Heart right ventricle (tissue), 16 donors: ENCODE results near the gene PSKH1. TPM values are rescaled to one million over a fixed set of nuclear protein-coding genes. Genes with fewer than 3 reads are reported as not detected.
"Not testable (repeated sequence)": the region's sequence is repeated elsewhere in the genome, so short reads cannot be mapped to it uniquely, and the experiment has no call there.

Experiments
- ATAC-seq, 8 donors: fragments of 200-7000 bp; cut with Tn5 transposase; one replicate each; pipeline ENCODE4 v1.9.1; 2020; ENCODE audit warnings: mild to moderate bottlenecking in 8 of 8, moderate library complexity in 8 of 8, moderate number of reproducible peaks in 1 of 8
- DNase-seq, 2 donors: peaks; one replicate each; pipeline ENCODE4 v3.0.0-alpha.2; 2020
- H3K27ac ChIP-seq, 10 donors: fragments of 200-600 bp; sonication (generic) in 2 of 10; one replicate each; pipeline versions ENCODE4 v1.5.0 to v1.8.0; 2020 to 2022; ENCODE audit warnings: mild to moderate bottlenecking in 3 of 10
- H3K27me3 ChIP-seq, 7 donors: fragments of 200-600 bp; one replicate each; pipeline ENCODE4 v1.8.0; 2021 to 2022; ENCODE audit warnings: mild to moderate bottlenecking in 2 of 7
- H3K36me3 ChIP-seq, 9 donors: fragments of 200-600 bp; sonication (generic) in 1 of 9; one replicate each; pipeline versions ENCODE4 v1.5.0 to v1.8.0; 2020 to 2022; ENCODE audit warnings: mild to moderate bottlenecking in 2 of 9
- H3K4me1 ChIP-seq, 9 donors: fragments of 200-600 bp; sonication (generic) in 1 of 9; one replicate each; pipeline versions ENCODE4 v1.5.0 to v1.8.0; 2020 to 2022; ENCODE audit warnings: mild to moderate bottlenecking in 4 of 9
- H3K4me3 ChIP-seq, 10 donors: fragments of 200-600 bp; sonication (generic) in 2 of 10; one replicate each; pipeline versions ENCODE4 v1.5.0 to v1.8.0; 2020 to 2022; ENCODE audit warnings: mild to moderate bottlenecking in 7 of 10, moderate library complexity in 2 of 10
- H3K9me3 ChIP-seq, 11 donors: fragments of 200-600 bp in 10 of 11; sonication (generic) in 2 of 11; one replicate each; pipeline versions ENCODE4 v1.5.0 to v1.8.0; 2013 to 2022; ENCODE audit warnings: mild to moderate bottlenecking in 2 of 11, control low read depth in 1 of 11, moderate library complexity in 1 of 11
- WGBS, 2 donors: extraction: QIAGEN DNeasy Blood & Tissue Kit; methylation state at CpG; one replicate each; pipeline ENCODE4 v1.1.7; 2013; ENCODE audit warnings: inconsistent platforms in 1 of 2; 5-methylcytosine and 5-hydroxymethylcytosine counted together
- intact Hi-C, 10 donors: fragments of 100-400 bp; cut with DNase I; formaldehyde crosslinking; loops; one replicate each; pipeline versions ENCODE4 v1.11.1 to v1.14.2; 2022
- polyA plus RNA-seq, 2 donors: library from polyadenylated mRNA; stranded (reverse); fragments of 200-250 nt; gene quantifications; one replicate each; pipeline ENCODE4 v1.2.3, GENCODE V29; 2013
- total RNA-seq, 10 donors: library from RNA; stranded (reverse); fragmentation: NEBNext Ultra II Directional in 3 of 10; extraction: Animal tissue kit (Norgen Biotek cat#: 25700) in 3 of 10; gene quantifications; one replicate each; pipeline versions ENCODE4 v1.2.1 to v1.2.4, GENCODE V29; 2021 to 2023
- TF ChIP-seq, protein P1 (sequence below), 9 donors: fragments of 200-600 bp; sonication (generic) in 2 of 9; IDR thresholded peaks; one replicate each; pipeline versions ENCODE4 v1.5.0 to v1.8.0; 2021 to 2022; ENCODE audit warnings: antibody characterized with exemption in 9 of 9, mild to moderate bottlenecking in 5 of 9, moderate library complexity in 1 of 9
- donor health status: Arrhythmogenic right ventricular cardiomyopathy.
- donor health status: ischemic (EF 13 %, LVEDD 7.1; RV severe dilation, severe dysfunction).
- donor health status: healthy with polysubstance abuse.
- donor health status: DM: no; HTN: yes; CAD: no.
- donor health status: DM: no; HTN: no; CAD: no.
- donor health status: ischemic (EF 25% LVEDD 6.9; RV normal size, moderate dysfunction).
- donor health status: ischemic (EF 25% LVEDD 5.7; RV mildly dilated, moderate dysfunction).
- donor health status: healthy.
- donor health status: DM: yes; HTN: yes; CAD: no.
- donor health status: Ischemic cardiomyopathy.
- donor health status: ischemic (EF 35%, LVEDD 5.7; RV mildly dilated, moderate dysfunction).
- donor health status: nonischemic (EF 11% LVEDD 7.7; RV severe dilation, severe dysfunction).
- donor health status: DM: yes; HTN: yes; CAD: no.
- donor health status: PGD.
- donor health status: ischemic (EF 29% LVEDD 5.4; RV normal size, mild dysfunction).
- donor health status: nonischemic (EF 23%, LVEDD 6.1; RV moderate dilation, normal function).

Gene PSKH1
- total and polyA plus RNA-seq, 12 donors, result 15.7 to 24.5 (median 20.5) TPM

DNA sequence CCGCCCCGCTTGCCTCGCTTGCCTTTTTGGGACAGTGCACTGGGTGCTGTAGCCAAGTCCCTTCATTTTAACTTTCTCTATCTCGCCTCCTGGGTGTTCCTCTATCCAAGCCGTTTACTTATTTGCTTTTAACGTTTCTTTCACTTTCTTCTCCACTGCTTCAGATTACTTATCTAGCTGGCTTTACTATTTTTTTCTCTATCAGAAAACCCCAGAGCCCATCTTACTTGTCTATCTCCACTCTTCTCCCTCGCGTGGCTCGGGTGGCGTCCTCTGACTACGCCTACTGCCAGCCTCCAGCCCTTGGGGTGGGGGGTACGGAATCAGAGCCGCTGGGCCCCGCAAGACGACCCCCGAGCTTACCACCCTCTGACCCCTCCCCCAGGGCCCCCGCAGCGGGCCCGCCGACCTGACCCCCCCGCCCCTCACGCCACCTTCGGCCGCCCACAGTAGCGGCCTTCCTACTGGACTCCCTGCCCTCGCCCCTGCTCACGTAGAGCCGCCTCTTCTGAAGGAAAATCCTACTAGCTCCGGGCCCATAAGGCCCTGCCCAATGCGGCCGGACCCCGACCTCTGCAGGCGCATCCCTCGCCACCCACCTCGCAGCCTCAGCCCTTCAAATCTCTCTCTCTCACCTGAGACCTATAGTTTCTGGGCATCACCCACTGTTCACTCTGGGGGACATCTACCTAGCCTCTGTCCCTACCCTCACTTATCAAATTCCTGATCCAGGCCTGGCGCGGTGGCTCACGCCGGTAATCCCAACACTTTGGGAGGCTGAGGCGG lies 76.4 kb downstream of the PSKH1 start:
- DNase-seq (no peak), ATAC-seq (peak in 2 of 8 donors; percentile 1 to 4)
- Histone ChIP-seq H3K4me3 (peak overlapping the region in 9 of 10 donors; percentile 63 to 100 (median 95)), H3K4me1 (peaks cover 23 to 43% (median 30%) of the 10 kb centered on the region in 9 donors), H3K27ac (peak overlapping the region; percentile 44 to 100 (median 100)), H3K9me3 (no peaks in the 10 kb centered on the region), H3K27me3 (no peaks in the 10 kb centered on the region), H3K36me3 (peaks cover 0 to 13% (median 0%) of the 10 kb centered on the region in 9 donors)
- TF ChIP-seq, protein P1, sequence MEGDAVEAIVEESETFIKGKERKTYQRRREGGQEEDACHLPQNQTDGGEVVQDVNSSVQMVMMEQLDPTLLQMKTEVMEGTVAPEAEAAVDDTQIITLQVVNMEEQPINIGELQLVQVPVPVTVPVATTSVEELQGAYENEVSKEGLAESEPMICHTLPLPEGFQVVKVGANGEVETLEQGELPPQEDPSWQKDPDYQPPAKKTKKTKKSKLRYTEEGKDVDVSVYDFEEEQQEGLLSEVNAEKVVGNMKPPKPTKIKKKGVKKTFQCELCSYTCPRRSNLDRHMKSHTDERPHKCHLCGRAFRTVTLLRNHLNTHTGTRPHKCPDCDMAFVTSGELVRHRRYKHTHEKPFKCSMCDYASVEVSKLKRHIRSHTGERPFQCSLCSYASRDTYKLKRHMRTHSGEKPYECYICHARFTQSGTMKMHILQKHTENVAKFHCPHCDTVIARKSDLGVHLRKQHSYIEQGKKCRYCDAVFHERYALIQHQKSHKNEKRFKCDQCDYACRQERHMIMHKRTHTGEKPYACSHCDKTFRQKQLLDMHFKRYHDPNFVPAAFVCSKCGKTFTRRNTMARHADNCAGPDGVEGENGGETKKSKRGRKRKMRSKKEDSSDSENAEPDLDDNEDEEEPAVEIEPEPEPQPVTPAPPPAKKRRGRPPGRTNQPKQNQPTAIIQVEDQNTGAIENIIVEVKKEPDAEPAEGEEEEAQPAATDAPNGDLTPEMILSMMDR (IDR thresholded peaks at IDR 0.05), result no peak
- WGBS, 2 donors, result 45 to 50% methylated on average over 40 of the region's 40 CpGs
- intact Hi-C loops, result no loop called here

DNA sequence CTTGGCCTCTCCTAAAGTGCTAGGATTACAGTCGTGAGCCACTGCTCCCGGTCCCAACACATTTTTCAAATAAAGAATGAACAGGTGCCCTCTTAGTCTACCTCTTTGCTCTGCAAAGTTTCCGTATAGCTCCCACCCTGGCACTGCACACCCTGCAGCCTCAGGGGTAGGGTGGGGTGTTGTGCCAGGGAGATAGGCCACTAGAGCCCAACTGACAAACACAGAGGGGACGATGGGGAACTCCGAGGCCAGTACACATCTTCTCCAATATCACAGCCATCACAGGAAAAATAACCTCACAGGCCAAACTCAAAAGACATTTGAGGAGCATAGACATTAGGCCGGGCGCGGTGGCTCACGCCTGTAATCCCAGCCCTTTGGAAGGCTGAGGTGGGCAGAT lies 78.1 kb downstream of the PSKH1 start:
- H3K4me1 ChIP-seq, result peaks cover 9 to 27% (median 13%) of the 10 kb centered on the region in 9 donors
- 94 to 95% methylated on average over 9 of the region's 9 CpGs for WGBS, 2 donors

DNA sequence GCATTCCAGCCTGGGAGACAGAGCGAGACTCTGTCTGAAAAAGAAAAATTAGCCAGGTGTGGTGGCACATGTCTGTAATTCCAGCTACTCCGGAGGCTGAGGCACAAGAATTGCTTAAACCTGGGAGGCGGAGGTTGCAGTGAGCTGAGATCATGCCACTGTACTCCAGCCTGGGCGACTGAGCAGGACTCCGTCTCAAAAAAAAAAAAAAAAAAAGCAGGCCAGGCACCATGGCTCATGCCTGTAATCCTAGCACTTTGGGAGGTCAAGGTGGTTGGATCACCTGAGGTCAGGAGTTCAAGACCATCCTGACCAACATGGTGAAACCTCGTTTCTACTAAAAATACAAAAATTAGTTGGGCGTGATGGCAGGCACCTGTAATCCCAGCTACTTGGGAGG lies 79.2 kb downstream of the PSKH1 start:
- peaks cover 0 to 15% (median 1%) of the 10 kb centered on the region in 9 donors for H3K4me1 ChIP-seq
- H3K9me3 ChIP-seq, DNase-seq, H3K36me3 ChIP-seq, H3K4me3 ChIP-seq, H3K27ac ChIP-seq, ATAC-seq, H3K27me3 ChIP-seq, intact Hi-C loops: not testable (repeated sequence)
- WGBS, 2 donors, result 90 to 91% methylated on average over 7 of the region's 7 CpGs

More for the DNA sequence above, 78.1 kb downstream of the PSKH1 start:
- no peak for DNase-seq
- Histone ChIP-seq H3K4me3 (no peak overlapping the region), H3K36me3 (no peaks in the 10 kb centered on the region), H3K27ac (no peak overlapping the region), H3K9me3 (no peaks in the 10 kb centered on the region), H3K27me3 (no peaks in the 10 kb centered on the region)
- ATAC-seq, result no peak
- intact Hi-C loops, result no loop called here
- TF ChIP-seq, protein P1 (IDR thresholded peaks at IDR 0.05), result no peak

DNA sequence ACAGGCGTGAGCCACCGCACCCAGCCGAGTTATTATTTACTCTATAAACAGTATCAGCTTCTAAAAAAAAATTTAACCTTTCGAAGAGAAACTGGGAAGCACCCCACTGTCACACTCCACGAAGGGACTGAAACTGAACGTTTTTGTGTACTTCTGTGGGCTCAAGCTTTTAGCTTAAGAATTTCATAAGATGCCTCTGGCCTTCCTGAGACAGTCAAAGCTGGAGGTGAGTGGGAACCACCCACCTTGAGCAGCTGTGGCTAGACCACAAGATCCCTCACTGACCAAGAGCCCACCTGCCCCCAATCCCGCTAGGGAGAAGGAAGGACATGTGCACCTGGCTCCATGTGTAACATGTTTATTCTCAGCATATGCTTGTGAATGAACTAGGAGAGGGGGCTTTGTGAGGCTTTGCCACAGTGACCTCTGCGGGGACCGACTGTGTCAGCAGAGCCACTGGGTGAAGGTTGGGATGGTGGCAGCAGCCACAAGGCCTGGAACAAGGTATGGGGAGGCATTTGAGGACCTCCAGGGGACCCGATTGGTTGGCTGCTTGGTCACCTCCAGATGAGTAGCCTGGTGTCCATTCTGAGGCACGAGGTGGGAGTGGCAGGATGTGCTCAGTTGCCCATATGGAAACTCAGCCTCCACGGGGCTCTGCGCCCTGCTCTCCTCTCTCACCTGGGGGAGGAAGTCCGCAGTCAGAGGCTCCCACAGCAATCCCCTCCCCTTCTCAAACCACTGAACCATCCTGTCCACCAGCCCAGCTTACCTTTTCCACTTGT lies 82.5 kb downstream of the PSKH1 start:
- Histone ChIP-seq H3K27ac (no peak overlapping the region), H3K36me3 (no peaks in the 10 kb centered on the region), H3K27me3 (peaks cover 0 to 7% (median 0%) of the 10 kb centered on the region in 7 donors), H3K4me3 (no peak overlapping the region), H3K4me1 (no peaks in the 10 kb centered on the region), H3K9me3 (no peaks in the 10 kb centered on the region)
- TF ChIP-seq, protein P1 (IDR thresholded peaks at IDR 0.05), result no peak
- intact Hi-C loops, result no loop called here
- WGBS, 2 donors, result 81 to 85% methylated on average over 14 of the region's 14 CpGs
- DNase-seq (no peak), ATAC-seq (no peak)
